GM12878 (cell line): ENCODE measurements around the gene DSTYK. TPM values are rescaled to one million over a fixed set of nuclear protein-coding genes. Genes with fewer than 3 reads are reported as not detected.

Source experiments
- ASH2L ChIP-seq: fragments of 300-600, 200-600 bp; sonication (generic); IDR thresholded peaks from 2 replicates; pipeline ENCODE4 v1.6.1; 2017; ENCODE audit warnings: low read depth, mild to moderate bottlenecking, borderline replicate concordance
- BCL3 ChIP-seq: IDR thresholded peaks from 2 replicates; pipeline ENCODE4 v1.6.1; 2011; ENCODE audit warnings: borderline replicate concordance, low read depth, mild to moderate bottlenecking, moderate library complexity, low read length; ENCODE audit not compliant: insufficient read depth, poor library complexity, severe bottlenecking
- CBFB ChIP-seq: IDR thresholded peaks from 2 replicates; pipeline ENCODE4 v1.6.1; 2016; ENCODE audit warnings: antibody characterized with exemption, low read depth
- EED ChIP-seq: sonication (generic); IDR thresholded peaks from 2 replicates; pipeline ENCODE4 v1.6.1; 2016; ENCODE audit warnings: antibody characterized with exemption, low read depth
- FOXM1 ChIP-seq: IDR thresholded peaks from 2 replicates; pipeline ENCODE4 v1.6.1; 2012; ENCODE audit warnings: low read depth, mild to moderate bottlenecking, inconsistent platforms, low read length, moderate library complexity
- HCFC1 ChIP-seq: fragments of 150-350 bp; IDR thresholded peaks from 2 replicates; pipeline ENCODE4 v1.6.1; 2014; ENCODE audit warnings: low read length
- IRF3 ChIP-seq: fragments of 450-650 bp; IDR thresholded peaks from 2 replicates; pipeline ENCODE4 v1.6.1; 2014; ENCODE audit warnings: mild to moderate bottlenecking
- MTA3 ChIP-seq: IDR thresholded peaks from 2 replicates; pipeline ENCODE4 v1.6.1; 2012; ENCODE audit warnings: low read length, inconsistent platforms, borderline replicate concordance
- NR2C2 ChIP-seq: IDR thresholded peaks from 2 replicates; pipeline ENCODE4 v1.6.1; 2011; ENCODE audit warnings: borderline replicate concordance, low read depth; ENCODE audit not compliant: control insufficient read depth, insufficient read length
- POLR2AphosphoS2 ChIP-seq: IDR thresholded peaks from 2 replicates; pipeline ENCODE4 v1.6.1; 2011; ENCODE audit warnings: low read depth, mild to moderate bottlenecking, low read length, improper control_type of control experiment, moderate library complexity
- POU2F2 ChIP-seq: IDR thresholded peaks from 3 replicates; pipeline ENCODE4 v1.6.1; 2011; ENCODE audit warnings: low read depth, mild to moderate bottlenecking, low read length, borderline replicate concordance
- PRDM15 ChIP-seq: fragments of 450-650 bp; formaldehyde crosslinking; IDR thresholded peaks from 2 replicates; pipeline ENCODE4 v1.4.0; 2020; ENCODE audit warnings: mild to moderate bottlenecking, moderate library complexity
- RBBP5 ChIP-seq: fragments of 200-600 bp; sonication (generic); conservative IDR thresholded peaks from 2 replicates; pipeline ENCODE4 v1.6.1; 2016
- RCOR1 ChIP-seq: conservative IDR thresholded peaks from 2 replicates; pipeline ENCODE4 v1.6.1; 2012; ENCODE audit warnings: low read depth, low read length, improper control_type of control experiment
- SMC3 ChIP-seq: IDR thresholded peaks from 2 replicates; pipeline ENCODE4 v1.6.1; 2011; ENCODE audit warnings: low read length, improper control_type of control experiment, borderline replicate concordance
- TCF7 ChIP-seq: IDR thresholded peaks from 2 replicates; pipeline ENCODE4 v1.6.1; 2014; ENCODE audit warnings: antibody characterized with exemption, borderline replicate concordance
- ZNF207 ChIP-seq: fragments of 450-650 bp; IDR thresholded peaks from 2 replicates; pipeline ENCODE4 v1.6.1; 2014; ENCODE audit warnings: antibody characterized with exemption, mild to moderate bottlenecking, borderline replicate concordance
- ZNF622 ChIP-seq: fragments of 450-650 bp; IDR thresholded peaks from 2 replicates; pipeline ENCODE4 v1.6.1; 2017; ENCODE audit warnings: mild to moderate bottlenecking, inconsistent platforms
- ZNF687 ChIP-seq: fragments of 450-650 bp; IDR thresholded peaks from 2 replicates; pipeline ENCODE4 v1.6.1; 2017; ENCODE audit warnings: mild to moderate bottlenecking, moderate library complexity
- polyA plus RNA-seq, 11 experiments: library from polyadenylated mRNA; depleted of rRNA in 4 of 11; unstranded in 6 of 11; stranded (reverse) in 5 of 11; fragments of >200 nt; fragmentation: Nextera tagmentation in 4 of 11; fragmentation: Illumina TruSeq in 1 of 11; extraction: Ambion mirVana in 4 of 11; extraction: Trizol in 1 of 11; gene quantifications; 1 replicate in 1 of 11; 2 replicates in 10 of 11; pipeline versions ENCODE4 v1.2.1 to v1.2.3, GENCODE V29; 2011 to 2016; ENCODE audit warnings: inconsistent platforms in 2 of 11, missing spikeins in 2 of 11, low read depth in 1 of 11
- total RNA-seq, 4 experiments: library from RNA; depleted of rRNA in 3 of 4; stranded (reverse); fragments of >200 nt in 3 of 4; fragmentation: Illumina TruSeq in 1 of 4; extraction: Trizol in 1 of 4; gene quantifications; 2 replicates each; pipeline versions ENCODE4 v1.2.1 to v1.2.3, GENCODE V29; 2013 to 2021

DSTYK gene
- total and polyA plus RNA-seq, 10 of the 15 experiments (the other 5 are each of a cell fraction or from before 2014, with no cell fraction given) = 2.7 to 5.5 (median 3.6) TPM

- TF ChIP-seq MTA3 = peak; percentile 56; the same call in 1 of the 2 replicates
- peak; percentile 24; the same call in 1 of the 2 replicates for TF ChIP-seq IRF3
- no peak for TF ChIP-seq BCL3
- TF ChIP-seq FOXM1 = peak; percentile 96
- no peak for TF ChIP-seq ZNF622
- peak; percentile 84; the same call in 1 of the 2 replicates for TF ChIP-seq TCF7
- 0 out of 2 replicates have a peak, but pooled peaks have one; percentile 22 for TF ChIP-seq RCOR1
- TF ChIP-seq PRDM15 (CRISPR knock-in tag) = no peak
- TF ChIP-seq CBFB = peak; percentile 95
- TF ChIP-seq HCFC1 = peak; percentile 94
- TF ChIP-seq NR2C2 = no peak
- peak; percentile 93; the same call in 1 of the 2 replicates for TF ChIP-seq POLR2AphosphoS2
- TF ChIP-seq EED = peak; percentile 80
- TF ChIP-seq SMC3 = peak; percentile 27; the same call in 1 of the 2 replicates
- peak; percentile 73 for TF ChIP-seq ZNF687
- TF ChIP-seq ZNF207 = peak; percentile 100
- TF ChIP-seq POU2F2 = peak; percentile 94; the same call in 2 of the 3 replicates
- TF ChIP-seq ASH2L = peak; percentile 87; the same call in 1 of the 2 replicates
- TF ChIP-seq RBBP5 = 0 out of 2 replicates have a peak, but pooled peaks have one; percentile 33
Measured at GRCh38 chr1:205121660-205122488, 89.6 kb downstream of the DSTYK start, which contains the start of gene RBBP5 (continued).
